Adipose tissue (tissue), 3 donors: Measurements from ENCODE around the gene DCT. TPM values are rescaled to one million over a fixed set of nuclear protein-coding genes. Genes with fewer than 3 reads are reported as not detected.

Experiments
- H3K27ac ChIP-seq: one replicate; pipeline ENCODE4 v1.5.1; 2013; ENCODE audit warnings: low read depth, low read length
- WGBS, 3 donors: extraction: QIAGEN DNeasy Blood & Tissue Kit; methylation state at CpG; one replicate each; pipeline ENCODE4 v1.1.7; 2013; 5-methylcytosine and 5-hydroxymethylcytosine counted together
- polyA plus RNA-seq, 3 donors: library from polyadenylated mRNA; stranded (reverse); fragments of 200-250 nt; gene quantifications; one replicate each; pipeline ENCODE4 v1.2.3, GENCODE V29; 2013
- donor health status: healthy with polysubstance abuse.
- donor health status: Bipolar disorder and iron deficiency.
- donor health status: healthy.

DCT gene
- polyA plus RNA-seq, 3 donors = 0.10 to 0.34 (median 0.24) TPM

GRCh38 chr13:94413598-94413944, 65.9 kb downstream of the DCT start:
- no peak overlapping the region for H3K27ac ChIP-seq

- 50 to 71% (median 65%) methylated on average over 3 of the region's 3 CpGs for WGBS, 3 donors
Observed at GRCh38 chr13:94412870-94413597, 66.4 kb downstream of the DCT start.

GRCh38 chr13:94411747-94412146, 67.7 kb downstream of the DCT start:
- H3K27ac ChIP-seq = no peak overlapping the region
- 55 to 87% (median 73%) methylated on average over 3 of the region's 3 CpGs for WGBS, 3 donors

More at GRCh38 chr13:94412870-94413597, 66.4 kb downstream of the DCT start:
- no peak overlapping the region for H3K27ac ChIP-seq

GRCh38 chr13:94408314-94409036, 71.0 kb downstream of the DCT start:
- no peak overlapping the region for H3K27ac ChIP-seq
- 77 to 85% (median 82%) methylated on average over 7 of the region's 7 CpGs for WGBS, 3 donors

- WGBS, 3 donors = 70 to 90% (median 86%) methylated on average over 4 of the region's 4 CpGs
- H3K27ac ChIP-seq = no peak overlapping the region
Observed at GRCh38 chr13:94400874-94401273, 78.6 kb downstream of the DCT start.

GRCh38 chr13:94399812-94400211, 79.7 kb downstream of the DCT start:
- H3K27ac ChIP-seq = no peak overlapping the region

- H3K27ac ChIP-seq = no peak overlapping the region
- WGBS, 3 donors = 71 to 79% (median 72%) methylated on average over 5 of the region's 5 CpGs
Observed at GRCh38 chr13:94395860-94396259, 83.6 kb downstream of the DCT start.

GRCh38 chr13:94394723-94395122, 84.8 kb downstream of the DCT start:
- H3K27ac ChIP-seq = no peak overlapping the region
- 81 to 83% (median 81%) methylated on average over 4 of the region's 4 CpGs for WGBS, 3 donors

GRCh38 chr13:94390881-94391280, 88.6 kb downstream of the DCT start:
- H3K27ac ChIP-seq = no peak overlapping the region
- 55 to 74% (median 61%) methylated on average over 2 of the region's 2 CpGs for WGBS, 3 donors

GRCh38 chr13:94389604-94390351, 89.7 kb downstream of the DCT start:
- 57 to 68% (median 63%) methylated on average over 7 of the region's 7 CpGs for WGBS, 3 donors

GRCh38 chr13:94387047-94387446, 92.4 kb downstream of the DCT start:
- H3K27ac ChIP-seq = no peak overlapping the region

More at GRCh38 chr13:94389604-94390351, 89.7 kb downstream of the DCT start:
- no peak overlapping the region for H3K27ac ChIP-seq

Other genes with a start within 250 kb of the DCT start
- gene TGDS, start 116.5 kb upstream of the DCT start, polyA plus RNA-seq = 10 to 100 TPM in 2 of 3 donors, 1 to 10 TPM in 1; 5.2 to 17.7 (median 11.1) TPM
- 1 to 10 TPM; 1.8 to 6.5 (median 3.3) TPM for gene GPR180, start 122.2 kb upstream of the DCT start, polyA plus RNA-seq
- gene SOX21, start 232.9 kb upstream of the DCT start, polyA plus RNA-seq = 1 to 10 TPM in 1 of 3 donors, under 1 TPM in 1, not detected in 1; 0.11 to 1.4 TPM